Astrocyte of the hippocampus (primary cell): ENCODE results near the gene ARF1.

Experiments used
- DNase-seq: peaks from one replicate; pipeline ENCODE4 v3.0.0; 2011; ENCODE audit warnings: low read depth, low spot score

ARF1 gene

DNA sequence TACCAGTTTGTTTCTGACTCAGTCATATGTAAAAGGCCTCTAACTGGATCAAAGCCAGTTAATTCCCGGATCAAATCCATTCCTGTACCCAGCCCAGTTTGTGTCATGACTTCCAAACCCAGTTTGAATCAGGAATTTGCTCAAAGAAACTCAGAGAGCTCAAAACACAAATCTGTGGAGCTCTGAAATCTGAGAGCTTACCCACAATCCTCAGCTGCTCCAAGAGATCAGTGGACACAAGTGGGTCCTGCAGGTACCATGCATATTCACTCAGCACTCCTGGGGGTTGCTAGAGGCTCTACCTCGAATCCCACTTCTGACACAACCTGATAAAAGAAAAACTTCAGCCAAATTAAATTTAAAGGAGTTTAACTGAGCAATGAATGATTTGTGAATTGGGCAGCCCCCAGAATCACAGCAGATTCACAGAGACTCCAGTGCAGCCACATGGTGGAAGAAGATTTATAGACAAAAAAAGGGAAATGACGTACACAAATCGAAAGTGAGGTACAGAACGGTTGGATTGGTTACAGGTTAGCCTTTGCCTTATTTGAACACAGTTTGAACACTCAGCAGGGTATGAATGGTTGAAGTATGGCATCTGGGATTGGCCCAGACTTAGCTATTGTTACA is 38.5 kb downstream of the ARF1 start:
- no peak for DNase-seq

DNA sequence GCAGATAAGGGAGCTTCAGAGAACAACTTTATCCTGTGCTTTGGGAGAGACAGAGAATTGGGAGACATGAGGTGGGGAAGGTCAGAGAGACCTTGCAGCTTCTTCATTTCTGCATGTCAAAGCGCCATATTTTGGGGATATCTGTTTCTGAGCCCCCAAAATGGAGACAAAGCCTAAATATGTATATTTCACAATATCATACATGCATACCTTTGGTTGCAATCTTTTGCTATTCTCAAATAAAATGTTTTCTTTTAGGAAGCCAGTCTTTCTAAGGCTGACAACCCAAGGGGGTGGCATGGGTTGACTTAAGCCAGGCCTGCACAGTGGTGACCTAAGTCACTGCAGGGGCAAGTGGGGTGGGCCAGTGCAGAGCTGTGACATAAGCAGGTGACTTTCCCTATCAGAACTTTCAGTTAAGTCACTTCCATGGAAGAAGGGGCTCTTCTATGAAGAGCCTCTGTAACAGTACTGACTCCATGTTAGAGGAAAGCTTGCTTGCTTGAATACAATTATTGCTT is 40.5 kb downstream of the ARF1 start:
- no peak for DNase-seq

DNA sequence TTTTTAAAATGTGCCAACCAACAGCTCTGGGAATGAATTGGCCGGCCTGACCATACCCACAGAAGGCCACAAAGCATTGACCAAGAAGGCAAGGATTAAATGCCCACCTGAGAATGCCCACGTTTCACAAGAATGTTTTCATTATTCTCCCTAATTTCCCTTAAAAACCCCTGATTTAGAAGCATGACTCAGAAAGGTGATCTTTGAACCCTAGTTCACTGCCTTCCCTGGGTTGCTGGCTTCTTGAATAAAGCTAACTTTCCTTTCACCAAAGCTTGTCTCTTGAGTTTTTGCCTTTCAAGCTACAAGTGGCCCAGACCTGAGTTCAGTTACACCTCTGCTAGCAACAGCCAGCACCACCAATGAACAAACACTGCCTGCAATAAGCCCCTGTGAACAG is 41.0 kb downstream of the ARF1 start:
- no peak for DNase-seq

DNA sequence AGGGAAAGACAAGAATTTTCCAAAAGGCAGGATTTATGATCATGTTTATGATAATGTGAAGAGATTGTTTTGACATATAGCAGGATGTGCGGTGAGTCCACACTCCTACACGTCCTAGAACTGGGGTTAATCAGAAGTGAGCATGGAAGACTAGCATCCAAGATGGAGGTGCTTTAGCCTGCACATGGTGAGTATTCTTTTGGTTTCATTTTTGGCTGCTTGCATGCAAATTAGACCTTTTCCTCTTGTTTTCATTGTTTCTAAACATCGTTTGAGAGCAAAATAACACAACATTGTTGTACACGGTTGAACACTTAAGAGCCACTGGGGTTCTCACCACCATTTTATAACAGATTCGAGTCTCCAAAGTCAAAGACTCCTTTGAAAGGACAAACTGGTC is 42.7 kb downstream of the ARF1 start:
- no peak for DNase-seq

DNA sequence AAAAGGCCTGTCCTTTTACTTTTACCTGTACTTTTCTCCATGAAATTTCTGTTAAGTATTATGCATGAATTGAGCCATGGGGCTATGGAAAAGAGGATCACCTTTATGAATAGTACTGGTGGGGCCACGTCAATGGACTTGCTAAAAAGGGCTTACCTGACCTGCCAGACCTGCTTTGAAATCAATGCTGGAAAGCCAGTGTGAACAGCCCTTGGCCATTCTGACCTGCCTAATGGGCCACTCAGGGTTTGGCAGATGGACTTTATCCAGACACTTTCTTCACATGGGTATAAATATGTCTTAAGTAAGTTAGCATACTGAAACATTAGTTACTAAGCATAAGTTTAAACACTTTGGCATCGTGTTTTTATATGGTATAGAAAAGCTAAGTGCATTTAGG is 49.3 kb downstream of the ARF1 start:
- DNase-seq = no peak

DNA sequence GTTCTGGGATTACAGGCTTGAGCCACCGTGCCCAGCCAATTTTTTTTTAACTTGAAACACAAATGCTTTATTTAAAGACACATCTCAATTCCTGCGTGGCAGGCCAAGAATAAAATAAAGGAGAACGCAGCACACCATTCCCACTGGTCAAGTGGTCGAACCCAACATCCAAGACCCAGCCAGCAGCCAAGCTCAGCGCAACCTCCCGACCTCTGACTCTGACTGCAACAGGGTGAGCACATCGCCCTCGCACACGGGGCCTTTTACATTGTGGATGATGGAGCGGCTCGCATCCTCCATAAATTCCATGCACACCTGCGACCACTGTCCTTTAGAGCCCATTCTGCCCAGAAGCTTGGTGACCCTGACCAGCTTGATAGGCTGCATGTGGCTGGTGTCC is 52.1 kb downstream of the ARF1 start:
- no peak for DNase-seq

DNA sequence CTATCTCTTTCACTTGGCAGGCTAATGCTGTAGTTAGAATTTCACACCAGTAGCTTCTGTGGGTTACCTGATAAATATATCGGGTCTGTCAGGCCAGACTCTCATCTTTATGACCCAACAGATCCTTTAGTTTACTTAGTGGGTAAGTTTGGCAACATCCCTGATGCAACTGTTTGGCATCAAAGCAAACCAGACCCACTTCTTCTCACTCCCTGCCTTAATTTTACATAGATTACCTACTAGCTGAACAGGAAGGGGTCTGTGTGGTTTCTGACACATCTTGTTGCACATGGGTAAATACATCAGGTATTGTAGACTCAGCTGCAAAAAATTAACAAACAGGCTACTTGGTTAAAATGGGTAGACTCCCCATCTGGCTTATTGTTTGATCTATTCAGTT is 54.4 kb downstream of the ARF1 start:
- DNase-seq = no peak

DNA sequence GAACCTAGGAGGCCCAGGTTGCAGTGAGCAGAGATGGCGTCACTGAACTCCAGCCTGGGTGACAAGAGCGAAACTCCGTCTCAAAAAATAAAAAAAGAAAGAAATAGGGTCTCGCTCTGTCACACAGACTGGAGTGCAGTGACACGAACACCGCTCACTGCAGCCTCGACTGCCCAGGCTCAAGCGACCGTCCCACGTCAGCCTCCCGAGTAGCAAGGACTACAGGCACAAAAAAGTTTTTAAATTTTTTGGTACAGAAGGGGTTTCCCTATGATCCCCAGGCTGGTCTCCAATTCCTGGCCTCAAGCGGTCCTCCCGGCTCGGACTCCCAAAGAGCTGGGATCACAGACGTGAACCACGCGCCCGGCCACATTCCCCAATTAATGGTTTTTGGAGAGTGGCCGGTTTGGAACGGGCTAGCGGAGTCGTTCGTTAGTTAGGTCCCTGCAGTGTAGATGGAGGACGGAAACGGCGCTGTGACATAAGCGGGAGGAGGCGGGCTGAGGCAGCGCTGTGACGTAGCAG is 57.0 kb downstream of the ARF1 start:
- no peak for DNase-seq

DNA sequence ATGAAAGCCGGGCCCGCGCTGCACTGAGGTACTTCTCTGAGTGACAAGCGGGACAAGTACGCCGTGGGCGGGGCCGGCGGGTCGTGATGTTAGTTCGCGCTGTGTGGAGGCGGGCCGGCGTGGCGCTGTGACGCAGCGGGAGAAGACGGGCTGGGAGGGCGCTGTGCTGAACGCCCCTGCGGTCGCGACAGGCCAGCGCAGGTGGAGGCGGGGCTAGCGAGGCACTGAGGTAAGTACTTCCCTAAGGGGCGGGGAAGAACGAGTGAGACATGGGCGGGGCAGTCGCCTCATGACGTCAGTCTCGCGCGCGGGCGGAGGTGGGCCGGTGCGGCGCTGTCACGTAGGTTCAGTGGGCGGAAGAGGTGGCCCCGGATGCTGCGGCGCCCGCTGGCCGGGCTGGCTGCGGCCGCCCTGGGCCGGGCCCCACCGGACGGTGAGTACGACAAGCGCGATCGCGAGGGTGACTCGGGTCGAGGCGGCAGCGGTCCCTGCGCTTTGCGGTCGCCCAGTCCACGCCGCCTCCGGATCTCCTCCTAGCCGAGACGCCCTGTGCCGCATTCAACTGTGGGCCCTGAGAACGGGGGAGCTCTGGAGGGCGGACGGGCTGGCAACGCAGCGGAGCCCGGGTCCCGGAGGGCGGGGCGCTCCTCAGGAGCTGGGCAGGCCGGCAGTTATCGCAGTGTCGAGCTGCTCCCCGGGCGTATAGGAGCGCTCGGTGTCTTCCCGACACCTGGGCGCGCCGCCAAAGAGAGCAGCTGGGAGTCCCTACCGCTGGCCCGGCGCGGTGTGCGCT is 57.6 kb downstream of the ARF1 start, which contains the start of gene GUK1:
Gene GUK1, plus strand, starts transcription at position 349 of the 793 bp plus-strand sequence. Its CDS starts 24 bp downstream, at position 373.
- peak; percentile 100 for DNase-seq

DNA sequence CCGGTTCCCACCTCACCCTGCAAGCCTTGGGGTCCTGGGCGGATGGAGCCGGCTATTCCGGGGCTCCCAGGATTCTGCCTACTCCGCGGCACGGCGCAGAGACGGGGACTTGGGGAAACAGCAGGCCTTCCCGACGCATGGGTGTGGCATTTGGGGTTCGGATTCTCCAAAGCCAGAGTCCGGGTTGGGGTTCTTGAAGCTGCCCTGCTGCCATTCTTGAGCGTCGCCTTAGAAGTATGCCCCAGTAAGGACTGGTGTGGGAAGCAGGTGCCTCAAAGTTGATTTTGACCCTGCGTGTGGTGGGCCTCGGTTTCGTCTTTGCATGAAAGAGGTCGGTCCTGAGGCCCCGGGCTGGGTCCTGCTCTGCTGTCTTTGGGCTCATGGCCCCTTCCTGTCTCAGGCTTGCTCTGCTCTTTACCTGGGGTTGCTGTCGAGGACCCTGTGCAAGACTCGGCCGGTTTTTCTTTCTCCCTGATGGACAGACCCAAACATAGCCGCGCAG is 58.3 kb downstream of the ARF1 start:
- no peak for DNase-seq

DNA sequence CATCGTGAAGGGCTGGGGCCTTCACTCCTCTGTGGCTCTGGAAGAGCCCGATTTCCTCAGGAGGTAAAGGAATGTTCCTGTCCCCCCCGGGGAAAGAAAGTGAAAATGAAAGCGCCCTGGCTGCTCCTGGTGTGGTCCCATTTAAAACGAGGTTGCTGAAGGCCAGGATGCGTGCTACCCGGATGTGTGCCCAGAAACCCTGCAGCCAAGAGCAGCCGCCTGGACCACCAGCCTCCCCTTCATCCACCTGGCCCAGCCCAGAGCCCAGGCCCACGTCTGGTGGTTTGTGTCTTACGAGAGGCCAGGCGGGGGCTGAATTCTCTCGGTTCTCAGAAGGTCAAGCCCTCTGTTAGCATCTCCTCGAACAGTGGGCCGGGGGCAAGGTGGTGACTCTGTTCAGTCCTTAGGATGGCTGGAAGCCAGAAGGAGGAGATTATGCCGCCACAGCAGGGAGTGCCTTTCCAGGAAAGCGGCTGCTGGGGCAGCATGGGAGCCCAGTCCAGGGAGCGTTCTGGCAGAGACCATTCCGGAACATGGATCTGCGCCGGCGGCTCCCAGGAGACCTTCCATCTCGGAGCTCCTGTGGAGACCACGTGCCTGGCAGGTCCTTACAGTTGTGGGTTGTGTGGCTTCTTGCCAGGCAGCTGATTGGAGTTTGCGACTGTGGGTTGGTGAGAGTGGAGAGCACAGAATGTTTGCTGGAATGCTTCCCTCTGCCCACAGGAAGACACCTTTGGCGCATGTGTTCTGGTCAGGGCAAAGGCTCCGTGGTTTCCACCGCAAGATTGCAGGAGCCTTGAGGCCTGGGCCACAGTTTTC is 58.9 kb downstream of the ARF1 start:
- peak; percentile 90 for DNase-seq

DNA sequence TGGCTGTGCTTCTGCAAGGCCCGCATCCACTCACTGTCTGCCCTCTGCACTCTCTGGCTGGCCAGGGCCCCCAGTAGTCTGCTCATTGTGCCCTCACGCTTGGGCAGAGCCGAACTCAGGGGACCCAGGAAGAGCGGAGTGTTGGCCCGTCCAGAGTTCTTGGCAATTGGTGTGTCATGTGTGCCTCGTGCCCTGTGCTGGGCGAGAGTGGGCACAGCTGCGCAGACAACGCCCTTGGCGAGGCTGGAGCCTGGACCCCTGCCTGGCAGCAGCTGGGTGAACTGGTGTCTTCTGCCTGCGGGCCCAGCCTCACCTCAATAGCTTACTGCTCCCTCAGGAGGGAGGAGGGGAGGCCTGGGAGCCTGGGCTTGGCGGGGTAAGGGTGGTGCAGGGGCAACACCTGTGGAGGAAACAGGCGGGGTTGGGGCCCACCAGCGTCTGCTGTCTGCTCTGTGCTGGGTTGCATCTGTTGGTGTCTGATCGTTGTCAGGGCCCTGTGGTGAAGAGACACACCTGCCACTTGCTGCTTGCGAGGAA is 59.7 kb downstream of the ARF1 start:
- DNase-seq = no peak

DNA sequence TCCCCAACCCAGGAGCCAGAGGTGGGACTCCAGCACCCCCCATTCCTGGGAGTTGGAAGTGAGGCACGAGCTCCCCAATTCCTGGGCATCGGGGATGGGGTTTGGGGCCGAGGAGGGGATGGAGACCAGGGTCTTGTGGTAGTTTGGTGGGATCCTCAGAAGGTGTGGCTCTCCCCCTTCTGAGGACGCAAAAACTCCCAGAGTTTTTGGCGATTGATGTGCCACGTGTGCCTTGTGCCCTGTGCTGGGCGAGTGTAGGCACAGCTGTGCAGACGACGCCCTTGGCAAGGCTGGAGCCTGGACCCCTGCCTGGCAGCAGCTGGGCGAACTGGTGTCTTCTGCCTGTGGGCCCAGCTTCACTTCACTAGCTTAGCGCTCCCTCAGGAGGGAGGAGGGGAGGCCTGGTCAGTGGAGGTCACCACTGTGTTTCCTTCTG is 60.2 kb downstream of the ARF1 start:
- DNase-seq = no peak

DNA sequence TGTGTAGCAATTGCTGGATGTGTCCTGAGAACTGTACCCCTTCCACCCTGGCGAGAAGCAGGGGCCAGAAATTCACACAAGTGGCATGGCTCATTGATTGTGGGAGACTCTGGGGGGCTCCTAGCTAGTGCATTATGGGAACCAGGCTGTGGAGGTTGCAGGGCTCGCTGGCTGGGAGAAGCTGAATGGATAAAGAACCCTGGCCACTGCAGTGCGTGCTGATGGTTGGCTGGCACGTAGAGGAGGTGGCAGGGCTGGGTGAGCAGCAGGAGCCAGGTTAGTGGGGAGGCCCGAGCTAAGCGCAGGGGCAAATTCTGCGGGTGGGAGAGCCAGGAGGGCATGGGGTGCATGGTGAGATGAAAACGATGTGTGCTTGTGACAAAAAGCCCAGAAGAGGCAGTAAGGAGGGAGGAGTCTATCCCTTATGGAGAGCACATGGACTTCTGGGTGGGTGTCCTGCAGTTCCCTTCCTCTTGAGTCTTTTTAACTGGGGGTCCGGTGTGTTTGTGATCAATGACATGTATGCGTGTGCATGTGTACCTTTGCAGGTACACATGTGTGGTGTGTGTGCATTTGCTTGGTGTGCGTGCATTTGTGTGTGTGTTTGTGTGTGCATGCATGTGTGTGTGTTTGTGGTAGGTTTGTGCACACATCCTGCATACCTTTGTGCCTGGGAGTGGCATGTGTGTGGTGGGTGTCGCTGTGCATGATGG is 61.1 kb downstream of the ARF1 start:
- no peak for DNase-seq

DNA sequence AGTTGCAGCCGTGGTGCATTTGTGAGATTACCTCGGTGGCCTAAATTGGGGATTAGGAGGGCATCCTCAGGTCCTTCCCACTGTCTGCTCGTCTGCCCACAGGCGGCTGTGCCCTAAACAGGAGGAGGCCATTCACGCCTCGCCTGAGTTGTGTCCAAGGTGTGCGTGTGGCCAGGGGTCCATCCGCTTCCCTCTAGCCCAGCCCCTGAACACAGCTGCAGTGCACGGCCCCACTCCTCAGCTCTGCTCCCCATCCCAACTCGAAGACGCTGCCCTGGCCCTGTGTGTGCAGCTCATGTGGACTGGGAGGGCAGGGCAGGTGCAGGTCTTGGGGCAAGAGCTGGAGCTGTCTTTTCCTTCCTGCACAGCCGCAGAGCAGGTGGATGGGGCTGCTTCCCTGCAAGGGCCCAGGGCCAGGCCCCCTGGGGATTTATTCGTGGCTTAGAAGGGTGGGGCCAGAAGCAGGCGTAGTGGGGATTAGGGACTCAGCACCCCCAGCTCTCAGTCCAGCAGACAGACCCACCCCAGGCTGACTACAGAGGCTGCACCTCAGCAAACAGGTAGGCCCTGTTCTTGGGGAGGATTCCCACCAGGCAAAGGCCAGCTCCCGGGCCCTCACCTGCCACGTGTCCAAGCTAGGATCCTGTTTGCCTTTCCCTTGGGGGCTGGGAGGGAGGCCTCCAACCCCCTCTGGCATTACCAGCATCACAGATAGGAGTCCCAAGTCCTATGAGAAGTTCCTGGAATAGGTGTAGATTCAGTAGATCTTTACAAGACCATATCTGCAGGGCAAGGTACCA is 61.9 kb downstream of the ARF1 start:
- DNase-seq = no peak

DNA sequence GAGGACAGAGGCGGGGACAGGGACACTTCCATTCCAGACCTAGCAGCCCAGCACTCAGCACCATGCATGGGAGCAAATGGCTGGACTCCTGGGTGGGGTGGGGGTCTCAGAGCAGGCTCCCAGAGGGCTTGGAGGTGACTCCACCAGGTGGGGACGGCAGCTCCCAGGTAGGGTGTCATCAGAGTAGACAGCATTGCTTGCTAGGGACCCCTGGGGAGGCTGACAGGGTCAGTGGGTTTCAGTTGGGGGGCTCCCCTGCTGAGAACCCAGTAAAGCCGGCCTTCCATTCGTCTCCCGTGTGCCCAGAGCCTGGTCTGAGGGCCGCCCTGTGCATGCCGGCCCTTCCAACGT is 62.5 kb downstream of the ARF1 start:
- DNase-seq = no peak

DNA sequence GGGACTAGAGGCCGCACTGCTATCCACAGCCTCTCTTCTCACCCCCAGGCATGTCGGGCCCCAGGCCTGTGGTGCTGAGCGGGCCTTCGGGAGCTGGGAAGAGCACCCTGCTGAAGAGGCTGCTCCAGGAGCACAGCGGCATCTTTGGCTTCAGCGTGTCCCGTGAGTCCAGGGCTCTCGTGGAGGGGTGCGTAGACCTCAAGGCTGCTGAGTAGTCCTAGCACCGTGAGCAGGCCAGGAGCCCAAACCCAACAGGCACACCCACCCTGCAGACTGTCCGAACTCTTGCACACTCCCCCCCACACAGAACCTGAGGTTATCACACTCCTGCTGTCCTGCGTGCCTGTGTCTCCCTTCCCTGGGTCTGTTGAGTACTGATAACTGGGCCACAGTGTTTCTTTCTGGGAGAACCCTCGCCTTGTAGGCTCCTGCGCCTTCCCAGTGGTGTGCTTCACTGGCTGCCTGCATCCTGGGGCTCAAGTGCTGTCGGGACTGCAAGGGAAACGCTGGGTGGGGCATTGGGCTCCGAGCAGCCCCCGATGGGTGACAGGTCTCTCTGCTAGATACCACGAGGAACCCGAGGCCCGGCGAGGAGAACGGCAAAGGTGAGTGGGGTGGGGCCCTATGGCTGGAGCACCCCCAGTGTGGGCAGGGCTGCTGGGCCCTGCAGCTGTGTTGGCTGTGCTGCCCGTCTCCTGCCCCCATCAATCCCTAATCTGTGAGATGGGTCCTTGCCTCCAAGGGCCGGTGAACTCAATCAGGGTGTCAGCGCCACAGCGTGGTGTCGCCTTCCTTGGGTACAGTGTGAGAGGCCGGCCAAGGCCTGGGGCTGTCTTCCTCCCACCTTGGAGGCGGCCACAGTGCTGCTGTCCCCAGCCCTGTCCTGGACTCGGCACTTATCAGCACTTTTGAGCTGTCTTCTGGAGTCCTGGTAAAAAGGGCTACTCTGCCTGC is 63.2 kb downstream of the ARF1 start:
- DNase-seq = no peak

DNA sequence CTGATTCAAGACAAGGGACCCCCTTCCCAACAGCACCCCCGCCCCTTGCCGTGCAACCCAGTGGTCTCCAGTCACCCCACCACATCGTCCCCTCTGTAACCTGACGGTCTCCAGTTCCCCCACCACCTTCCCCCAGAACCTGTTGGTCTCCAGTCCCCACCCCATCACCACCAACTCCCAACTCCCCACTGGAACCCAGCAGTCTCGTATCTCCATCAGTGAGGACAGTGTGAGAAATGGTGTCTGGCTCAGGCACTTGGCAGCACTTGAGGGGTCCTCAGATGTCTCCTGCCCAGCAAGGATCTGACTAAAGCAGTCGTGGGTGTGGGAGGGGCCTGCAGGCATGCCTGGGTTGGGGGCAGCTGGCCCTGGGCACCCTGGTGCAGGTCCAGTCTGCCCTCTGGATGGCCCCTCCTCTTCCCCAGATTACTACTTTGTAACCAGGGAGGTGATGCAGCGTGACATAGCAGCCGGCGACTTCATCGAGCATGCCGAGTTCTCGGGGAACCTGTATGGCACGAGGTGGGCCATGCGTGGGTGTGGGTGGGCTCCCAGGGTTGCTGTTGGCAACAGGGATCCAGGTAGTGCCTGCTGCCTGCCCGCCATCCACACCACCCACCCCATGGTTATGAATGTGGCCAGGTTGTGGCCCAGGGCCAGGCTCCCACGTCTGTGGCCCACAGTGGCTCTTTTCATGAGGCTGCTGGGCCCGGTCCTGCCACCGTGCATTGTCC is 64.1 kb downstream of the ARF1 start:
- DNase-seq = no peak
